Activated T-cell treated with anti-CD3 and anti-CD28 coated beads, Interleukin-2, amount 50 U/mL, for 4 hours (primary cell): ENCODE data around the gene PLEKHA7. TPM values are rescaled to one million over a fixed set of nuclear protein-coding genes. Genes with fewer than 3 reads are reported as not detected.
"Not testable (repeated sequence)": the region's sequence is repeated elsewhere in the genome, so short reads cannot be mapped to it uniquely, and the experiment has no call there.

ENCODE experiments used
- ATAC-seq, 2 donors: fragments of 200-7000 bp; cut with Tn5 transposase; one replicate each; pipeline ENCODE4 v1.10.0; 2021
- DNase-seq: peaks from one replicate; pipeline ENCODE4 v3.0.0-alpha.2; 2020
- H3K27me3 Mint-ChIP-seq: one replicate; pipeline ENCODE4 v1.8.0; 2021; ENCODE audit warnings: low read depth, mixed read lengths
- H3K36me3 Mint-ChIP-seq: one replicate; pipeline ENCODE4 v1.8.0; 2022; ENCODE audit warnings: mixed read lengths; ENCODE audit not compliant: insufficient read depth
- H3K4me1 Mint-ChIP-seq: one replicate; pipeline ENCODE4 v1.8.0; 2021; ENCODE audit warnings: low read depth, mixed read lengths
- H3K4me3 Mint-ChIP-seq: one replicate; pipeline ENCODE4 v1.8.0; 2021; ENCODE audit warnings: mild to moderate bottlenecking, moderate library complexity, mixed read lengths
- H3K9me3 Mint-ChIP-seq: one replicate; pipeline ENCODE4 v1.8.0; 2021; ENCODE audit warnings: mixed read lengths
- total RNA-seq, 3 donors: library from RNA; stranded (reverse); gene quantifications; one replicate each; pipeline ENCODE4 v1.2.1, GENCODE V29; 2021

The PLEKHA7 gene
- total RNA-seq, 3 donors from 2014 or later = 2.7 to 3.4 (median 2.7) TPM

DNA sequence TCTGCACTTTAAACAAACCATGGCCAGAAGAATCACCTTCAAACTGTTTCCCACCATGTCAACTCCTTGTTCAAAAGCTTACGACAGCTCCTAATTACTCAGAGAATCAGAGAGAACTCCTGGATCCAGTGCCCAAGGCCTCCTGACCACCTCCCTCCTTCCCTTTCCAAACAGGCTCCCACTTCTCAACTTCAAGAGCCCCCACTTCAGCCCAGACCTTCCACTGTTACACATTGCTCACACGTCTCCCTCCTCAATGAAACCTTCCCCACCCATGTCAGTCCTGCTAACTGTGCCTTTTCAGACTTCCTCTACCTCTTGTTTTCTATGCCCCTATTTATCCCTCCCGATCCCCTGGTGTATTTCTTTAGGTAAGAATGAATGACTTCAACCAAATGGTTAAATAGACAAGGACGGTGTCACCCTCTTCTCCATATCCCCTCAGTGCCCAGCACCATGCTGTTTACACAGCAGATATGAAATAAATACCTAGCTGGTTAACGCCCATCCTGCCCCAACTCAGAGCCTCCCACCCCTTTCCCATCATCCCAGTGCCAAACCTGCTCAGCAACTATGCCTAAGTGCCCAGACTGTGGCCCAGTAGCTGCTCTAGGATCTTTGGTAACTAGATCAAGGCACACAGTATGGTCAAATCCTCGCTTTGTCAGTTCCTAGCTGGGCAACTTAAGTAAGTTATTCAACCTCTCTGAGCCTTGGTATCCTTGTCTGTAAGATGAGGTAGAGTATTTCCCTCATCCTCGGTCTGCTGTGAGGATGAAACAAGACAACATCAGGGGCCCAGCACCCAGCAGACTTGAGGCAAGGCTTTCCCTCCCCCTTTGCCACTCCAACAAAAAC lies 36.8 kb downstream of the PLEKHA7 start:
- DNase-seq (no peak), ATAC-seq (no peak)
- Mint-ChIP-seq H3K9me3 (no peaks in the 10 kb centered on the region), H3K4me1 (no peaks in the 10 kb centered on the region), H3K27me3 (no peaks in the 10 kb centered on the region), H3K4me3 (no peak overlapping the region), H3K36me3 (no peaks in the 10 kb centered on the region)

DNA sequence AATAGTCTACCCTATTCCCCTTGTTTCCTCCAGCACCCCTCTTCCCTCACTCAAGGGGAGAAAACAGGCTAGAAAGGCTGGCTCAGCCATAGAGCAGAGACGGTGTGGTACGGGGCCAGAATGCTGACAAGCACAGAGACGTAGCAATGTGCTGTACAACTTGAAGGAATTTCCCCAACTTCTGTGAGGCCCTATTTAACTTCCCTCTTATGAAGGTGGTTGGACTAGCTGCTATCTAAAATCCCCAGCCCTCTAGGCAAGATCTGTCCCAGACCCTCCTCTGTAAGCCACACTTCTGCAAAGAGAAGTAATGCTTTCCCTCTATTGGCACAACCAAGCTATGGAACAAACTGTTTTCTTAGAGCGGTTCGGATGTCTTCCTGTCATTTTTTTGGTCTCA lies 37.8 kb downstream of the PLEKHA7 start:
- H3K4me1 Mint-ChIP-seq = no peaks in the 10 kb centered on the region
- no peaks in the 10 kb centered on the region for H3K36me3 Mint-ChIP-seq
- no peak for DNase-seq
- no peaks in the 10 kb centered on the region for H3K9me3 Mint-ChIP-seq
- ATAC-seq = no peak
- no peak overlapping the region for H3K4me3 Mint-ChIP-seq
- H3K27me3 Mint-ChIP-seq = no peaks in the 10 kb centered on the region

DNA sequence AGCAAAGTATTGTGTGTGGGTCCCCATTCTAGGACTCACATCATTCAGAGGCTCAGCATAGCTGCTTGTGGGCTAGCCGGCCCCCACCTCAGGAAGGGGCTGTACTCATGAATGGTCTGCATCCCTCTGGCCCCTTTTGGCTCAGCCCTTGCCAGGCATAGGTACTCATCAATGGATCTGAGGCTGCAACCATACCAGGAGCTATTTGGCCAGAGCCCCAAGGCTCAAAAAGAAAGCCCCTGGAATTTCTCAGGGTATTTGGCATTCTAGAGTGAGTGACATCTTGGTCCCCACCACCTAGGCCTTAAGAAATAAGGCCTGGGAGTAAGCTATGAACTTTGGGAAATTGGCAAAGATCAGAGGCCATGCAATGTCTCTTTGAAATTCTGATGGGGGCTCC lies 38.3 kb downstream of the PLEKHA7 start:
- Mint-ChIP-seq H3K36me3 (no peaks in the 10 kb centered on the region), H3K4me3 (no peak overlapping the region), H3K9me3 (no peaks in the 10 kb centered on the region), H3K4me1 (no peaks in the 10 kb centered on the region), H3K27me3 (no peaks in the 10 kb centered on the region)
- ATAC-seq (no peak), DNase-seq (no peak)

- Mint-ChIP-seq H3K36me3 (no peaks in the 10 kb centered on the region), H3K4me3 (no peak overlapping the region), H3K9me3 (no peaks in the 10 kb centered on the region), H3K27me3 (no peaks in the 10 kb centered on the region), H3K4me1 (no peaks in the 10 kb centered on the region)
- DNase-seq = no peak
- ATAC-seq = no peak
These were observed 40.8 kb downstream of the PLEKHA7 start for GRCh38 chr11:16973338-16973964.

- no peak for ATAC-seq
- DNase-seq = no peak
- Mint-ChIP-seq H3K9me3 (no peaks in the 10 kb centered on the region), H3K36me3 (no peaks in the 10 kb centered on the region), H3K27me3 (no peaks in the 10 kb centered on the region), H3K4me1 (no peaks in the 10 kb centered on the region), H3K4me3 (no peak overlapping the region)
These were observed 44.9 kb downstream of the PLEKHA7 start for GRCh38 chr11:16969010-16969999.

GRCh38 chr11:16968196-16968595 lies 46.0 kb downstream of the PLEKHA7 start:
- no peak for ATAC-seq
- no peaks in the 10 kb centered on the region for H3K9me3 Mint-ChIP-seq

DNA sequence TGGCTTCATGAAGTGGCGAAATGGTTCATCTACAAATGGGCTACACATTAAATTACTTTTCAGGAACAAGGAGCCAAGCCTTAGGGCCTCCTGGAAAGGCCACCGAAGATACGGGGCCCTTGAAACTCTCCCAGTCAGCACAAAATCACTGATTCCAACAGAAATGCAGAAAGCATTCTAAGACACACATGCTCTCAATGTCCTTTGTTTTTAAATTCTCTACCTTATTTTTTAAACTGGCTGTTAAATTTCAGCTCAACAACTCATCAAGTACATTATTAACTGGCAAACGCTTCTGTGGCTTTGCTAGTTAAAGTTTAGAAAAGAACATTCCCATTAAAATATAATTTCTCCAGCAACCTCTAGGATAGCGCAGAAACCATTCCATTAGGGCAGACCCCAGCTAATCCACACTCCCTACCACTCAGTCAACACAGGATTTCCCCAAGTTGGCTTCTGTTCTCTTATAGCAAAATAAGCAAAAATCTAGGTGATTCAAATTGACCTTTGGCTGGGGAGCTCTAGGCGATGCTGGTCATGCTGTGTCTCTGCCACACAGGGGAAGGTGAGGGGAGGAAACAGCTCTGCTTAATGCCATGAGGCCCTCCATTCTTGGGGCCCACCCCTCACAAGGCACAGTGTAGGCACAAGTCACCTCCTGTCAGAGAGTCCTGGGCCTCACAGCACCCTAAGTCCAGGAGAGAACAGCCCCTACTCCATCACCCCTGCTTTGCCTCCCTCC lies 47.1 kb downstream of the PLEKHA7 start:
- Mint-ChIP-seq H3K36me3 (no peaks in the 10 kb centered on the region), H3K4me3 (no peak overlapping the region), H3K4me1 (no peaks in the 10 kb centered on the region), H3K9me3 (no peaks in the 10 kb centered on the region), H3K27me3 (no peaks in the 10 kb centered on the region)
- DNase-seq (no peak), ATAC-seq (no peak)

More at GRCh38 chr11:16968196-16968595, 46.0 kb downstream of the PLEKHA7 start:
- Mint-ChIP-seq H3K27me3 (no peaks in the 10 kb centered on the region), H3K36me3 (no peaks in the 10 kb centered on the region), H3K4me3 (no peak overlapping the region), H3K4me1 (no peaks in the 10 kb centered on the region)
- DNase-seq = no peak

- Mint-ChIP-seq H3K4me1 (no peaks in the 10 kb centered on the region), H3K4me3 (no peak overlapping the region), H3K36me3 (no peaks in the 10 kb centered on the region), H3K9me3 (no peaks in the 10 kb centered on the region), H3K27me3 (no peaks in the 10 kb centered on the region)
- ATAC-seq (no peak), DNase-seq (no peak)
These were observed 49.7 kb downstream of the PLEKHA7 start for GRCh38 chr11:16964501-16964900.

DNA sequence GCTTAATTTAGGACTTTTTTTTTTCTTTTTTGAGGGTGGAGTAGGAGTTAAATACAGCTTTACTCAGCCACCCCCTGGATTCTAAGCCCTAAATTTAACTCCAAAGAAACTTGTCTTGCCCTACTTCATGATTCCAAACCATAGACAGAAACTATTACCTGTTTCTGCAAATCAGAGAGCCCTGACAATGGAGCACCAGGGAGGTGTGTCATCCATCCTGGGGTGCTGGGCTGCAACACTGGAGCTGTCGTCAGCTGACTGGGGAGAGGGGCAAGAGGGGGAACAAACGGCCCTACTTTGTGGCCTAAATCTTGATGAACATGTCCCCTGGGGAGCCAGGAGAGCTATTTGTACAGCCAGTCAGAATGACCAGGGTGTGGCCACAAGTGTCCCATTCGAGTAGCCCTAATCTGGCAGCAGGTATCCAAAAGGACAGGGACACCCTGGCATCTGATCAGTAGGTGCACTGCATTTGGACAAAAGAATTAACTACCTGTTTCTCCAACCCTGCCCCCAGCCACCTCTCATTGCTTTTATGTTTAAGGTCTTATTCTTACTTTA lies 50.8 kb downstream of the PLEKHA7 start:
- DNase-seq (no peak), ATAC-seq (no peak)
- no peaks in the 10 kb centered on the region for H3K36me3 Mint-ChIP-seq
- no peaks in the 10 kb centered on the region for H3K9me3 Mint-ChIP-seq
- H3K27me3 Mint-ChIP-seq = no peaks in the 10 kb centered on the region
- no peak overlapping the region for H3K4me3 Mint-ChIP-seq
- H3K4me1 Mint-ChIP-seq = no peaks in the 10 kb centered on the region

- not testable (repeated sequence) for H3K36me3 Mint-ChIP-seq, ATAC-seq, H3K27me3 Mint-ChIP-seq, H3K9me3 Mint-ChIP-seq, H3K4me1 Mint-ChIP-seq, H3K4me3 Mint-ChIP-seq, DNase-seq
These were observed 51.6 kb downstream of the PLEKHA7 start for GRCh38 chr11:16962589-16962988.

DNA sequence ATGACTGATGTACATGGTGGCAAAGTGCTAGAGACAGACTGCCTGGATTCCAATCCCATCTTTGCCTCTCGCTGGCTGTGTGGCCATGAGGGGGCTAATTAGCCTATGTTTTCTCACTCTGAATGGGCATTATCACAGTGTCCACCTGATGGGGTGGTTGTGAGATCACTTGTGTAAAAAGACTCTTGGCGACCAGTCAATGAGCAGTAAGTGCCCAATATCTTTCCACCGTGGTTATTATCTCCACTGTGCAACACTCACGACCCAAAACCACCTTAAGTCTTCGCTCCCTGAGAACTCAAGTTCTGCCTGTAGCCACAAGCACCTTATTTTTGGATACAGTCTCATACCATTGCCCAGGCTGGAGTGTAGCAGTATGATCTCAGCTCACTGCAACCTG lies 52.1 kb downstream of the PLEKHA7 start:
- Mint-ChIP-seq H3K9me3 (no peaks in the 10 kb centered on the region), H3K4me1 (no peaks in the 10 kb centered on the region), H3K27me3 (no peaks in the 10 kb centered on the region), H3K4me3 (no peak overlapping the region), H3K36me3 (no peaks in the 10 kb centered on the region)
- no peak for DNase-seq
- ATAC-seq = no peak

DNA sequence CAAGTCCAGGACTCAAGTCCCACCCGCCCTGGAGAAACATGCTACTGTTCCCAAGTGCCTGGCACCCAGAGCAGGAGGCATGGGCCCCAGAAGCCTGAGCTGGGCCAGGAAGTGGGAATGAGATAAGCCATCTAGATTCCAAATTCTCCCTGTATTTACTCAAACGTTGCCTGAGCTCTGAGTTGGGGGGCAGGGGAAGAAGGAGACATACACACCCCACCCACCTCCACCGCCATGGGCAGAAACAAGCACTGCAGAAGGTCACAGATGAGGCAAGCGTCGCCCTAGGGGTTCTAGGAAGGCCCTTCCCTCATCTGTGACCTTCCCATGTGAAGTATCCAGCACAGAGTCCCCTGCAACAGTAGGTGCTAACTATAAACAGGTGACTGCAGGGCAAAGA lies 54.0 kb downstream of the PLEKHA7 start:
- DNase-seq (no peak), ATAC-seq (no peak)
- Mint-ChIP-seq H3K27me3 (no peaks in the 10 kb centered on the region), H3K36me3 (no peaks in the 10 kb centered on the region), H3K9me3 (no peaks in the 10 kb centered on the region), H3K4me1 (no peaks in the 10 kb centered on the region), H3K4me3 (no peak overlapping the region)

DNA sequence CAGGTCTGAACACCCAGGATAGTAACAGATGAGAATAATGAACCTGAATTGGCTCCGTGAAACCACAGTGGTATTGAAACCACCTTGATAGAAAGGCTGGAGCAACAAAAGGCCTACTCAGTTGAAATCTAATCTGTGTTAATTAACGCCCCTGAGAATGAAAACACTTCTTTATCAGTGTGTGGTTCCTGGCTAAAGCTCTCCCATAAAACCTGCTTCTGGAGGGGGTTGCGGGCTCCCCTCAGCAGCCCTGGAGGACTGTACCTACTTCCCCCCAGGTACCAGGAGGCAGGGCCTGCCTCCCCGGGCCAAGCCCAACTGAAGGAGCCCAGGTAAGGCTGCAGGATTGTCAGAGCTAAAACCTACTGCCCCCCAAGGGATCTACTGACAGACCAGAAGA lies 54.6 kb downstream of the PLEKHA7 start:
- H3K27me3 Mint-ChIP-seq = no peaks in the 10 kb centered on the region
- no peaks in the 10 kb centered on the region for H3K36me3 Mint-ChIP-seq
- H3K4me1 Mint-ChIP-seq = no peaks in the 10 kb centered on the region
- no peaks in the 10 kb centered on the region for H3K9me3 Mint-ChIP-seq
- no peak for DNase-seq
- ATAC-seq = no peak
- H3K4me3 Mint-ChIP-seq = no peak overlapping the region
